NCI-H748 (cell line): ENCODE results near the gene PRCC.

ENCODE experiments used
- DNase-seq: peaks from one replicate; lab custom pipeline; 2025; ENCODE audit not compliant: unreplicated experiment; lab: John Stamatoyannopoulos, UW

Gene PRCC

DNA sequence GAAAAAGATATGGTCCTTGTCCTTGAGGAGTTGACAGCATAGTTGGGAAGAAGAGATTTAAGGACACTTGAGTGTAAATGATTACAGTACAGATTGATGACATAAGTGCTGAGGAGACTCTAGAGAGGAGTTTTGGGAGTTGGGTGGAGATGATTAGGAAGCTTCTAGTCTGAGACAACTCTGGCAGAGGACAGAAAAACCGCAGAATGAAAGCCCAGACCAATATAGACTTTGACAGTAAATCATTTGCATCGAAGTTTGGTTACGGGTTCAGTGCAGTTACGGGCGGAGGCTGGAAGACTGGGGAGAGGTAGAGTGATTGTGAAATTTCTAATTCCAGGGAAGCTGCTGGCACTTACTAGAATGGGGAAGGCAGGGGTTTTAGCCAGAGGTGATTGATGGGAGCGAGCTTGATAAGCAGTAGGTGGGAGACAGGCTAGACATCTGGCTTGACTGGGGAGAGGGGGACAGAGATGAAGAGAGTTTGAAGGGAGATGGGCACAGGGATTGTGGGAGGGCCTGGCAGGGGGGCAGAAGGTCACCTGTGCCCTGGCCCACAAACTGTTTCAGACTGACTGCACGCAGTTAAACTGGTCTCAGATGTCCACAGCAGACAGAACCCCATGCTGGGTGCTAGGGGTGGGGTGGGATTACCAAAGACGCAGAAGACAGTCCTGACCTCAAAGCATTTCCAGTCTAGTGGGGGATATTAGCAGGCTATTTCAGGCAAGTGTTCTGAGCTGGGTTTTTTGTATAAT is 29.2 kb downstream of the PRCC start:
- no peak for DNase-seq

DNA sequence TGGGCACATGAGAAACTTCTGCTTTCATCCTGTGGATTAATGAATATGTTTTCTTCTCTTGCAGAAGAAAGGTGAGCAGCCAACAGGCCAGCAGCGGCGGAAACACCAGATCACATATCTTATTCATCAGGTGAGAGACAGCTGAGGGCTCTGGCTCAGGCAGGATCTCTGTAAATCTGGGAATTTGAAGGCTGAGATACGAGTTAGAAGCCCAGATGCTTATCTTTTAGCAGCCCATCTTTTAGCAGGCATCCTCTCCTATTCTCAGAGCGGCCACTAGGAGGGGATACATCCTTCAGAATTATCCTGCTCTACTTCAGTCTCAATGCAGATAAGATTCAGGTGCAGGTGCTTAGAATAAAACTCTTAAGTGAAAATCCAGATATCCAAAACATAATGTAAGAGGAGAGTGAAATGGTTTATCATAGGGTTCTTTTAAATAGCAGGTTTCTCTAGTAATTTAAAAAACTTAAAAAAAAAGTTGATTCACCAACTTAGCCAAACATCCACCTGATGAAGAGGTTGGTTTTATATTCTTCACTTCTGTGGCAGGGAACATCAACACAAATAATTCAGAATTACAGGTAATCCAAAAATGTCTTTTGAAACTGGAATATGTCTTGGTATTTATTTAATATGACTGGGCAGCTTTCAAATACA is 30.0 kb downstream of the PRCC start:
- peak; percentile 52 for DNase-seq

DNA sequence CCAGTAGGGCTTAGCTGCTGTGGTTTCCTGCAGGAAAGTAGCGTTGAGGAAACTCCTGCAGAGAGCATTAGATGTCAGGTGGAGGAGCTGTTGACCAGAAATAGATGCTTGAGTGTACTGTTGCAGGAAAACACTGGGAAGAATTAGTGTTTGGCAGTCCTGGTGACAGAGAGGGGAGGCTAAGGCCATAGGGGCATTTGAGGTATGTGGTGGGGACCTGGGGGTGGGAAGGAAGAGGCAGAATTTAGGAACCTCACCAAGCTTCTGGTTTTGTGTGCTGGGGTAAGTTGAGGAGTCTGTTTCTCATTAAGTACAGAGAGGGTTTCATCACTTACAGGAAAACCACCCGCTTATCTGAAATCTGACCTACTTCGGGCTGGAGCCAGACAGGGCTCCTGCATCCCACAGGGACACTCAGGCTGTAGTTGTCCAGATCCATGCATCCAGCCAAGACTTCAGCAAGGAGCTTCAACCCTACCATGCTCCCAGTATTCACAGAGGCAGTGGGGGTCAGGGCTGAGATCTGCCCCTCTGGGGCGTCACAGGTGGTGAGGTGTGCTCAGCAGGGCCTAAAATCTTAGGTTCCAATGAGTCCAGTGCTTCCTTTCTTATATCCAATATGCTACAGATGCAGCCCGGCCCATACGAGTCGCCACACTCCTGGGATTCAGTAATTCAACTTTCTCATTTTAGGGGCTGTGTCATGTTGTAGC is 34.2 kb downstream of the PRCC start:
- DNase-seq: no peak

DNA sequence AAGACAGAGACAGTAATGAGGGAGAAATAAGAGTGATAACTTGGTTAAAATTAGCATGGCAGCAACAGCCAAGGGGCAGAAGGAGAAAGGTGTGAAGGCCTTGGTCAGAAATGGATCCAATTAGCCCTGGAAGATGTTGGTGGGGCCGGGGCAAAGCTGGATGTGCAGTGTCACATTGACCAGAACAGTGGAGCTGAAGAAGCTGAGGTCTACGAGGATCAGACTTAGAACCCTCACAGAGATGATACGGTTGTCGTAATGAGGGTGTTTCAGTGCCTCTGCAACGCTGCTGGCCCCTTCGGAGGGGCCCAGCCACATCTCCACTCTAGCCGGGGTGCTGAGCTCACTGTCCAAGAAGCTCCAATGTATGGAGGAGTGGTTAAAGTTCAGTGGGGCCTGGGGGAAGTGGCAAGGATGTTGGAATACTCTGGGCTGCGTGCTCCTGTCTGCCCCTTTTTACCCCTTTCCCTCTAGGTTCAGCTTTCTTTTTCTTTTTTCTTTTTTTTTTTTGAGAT is 35.1 kb downstream of the PRCC start:
- DNase-seq: no peak

DNA sequence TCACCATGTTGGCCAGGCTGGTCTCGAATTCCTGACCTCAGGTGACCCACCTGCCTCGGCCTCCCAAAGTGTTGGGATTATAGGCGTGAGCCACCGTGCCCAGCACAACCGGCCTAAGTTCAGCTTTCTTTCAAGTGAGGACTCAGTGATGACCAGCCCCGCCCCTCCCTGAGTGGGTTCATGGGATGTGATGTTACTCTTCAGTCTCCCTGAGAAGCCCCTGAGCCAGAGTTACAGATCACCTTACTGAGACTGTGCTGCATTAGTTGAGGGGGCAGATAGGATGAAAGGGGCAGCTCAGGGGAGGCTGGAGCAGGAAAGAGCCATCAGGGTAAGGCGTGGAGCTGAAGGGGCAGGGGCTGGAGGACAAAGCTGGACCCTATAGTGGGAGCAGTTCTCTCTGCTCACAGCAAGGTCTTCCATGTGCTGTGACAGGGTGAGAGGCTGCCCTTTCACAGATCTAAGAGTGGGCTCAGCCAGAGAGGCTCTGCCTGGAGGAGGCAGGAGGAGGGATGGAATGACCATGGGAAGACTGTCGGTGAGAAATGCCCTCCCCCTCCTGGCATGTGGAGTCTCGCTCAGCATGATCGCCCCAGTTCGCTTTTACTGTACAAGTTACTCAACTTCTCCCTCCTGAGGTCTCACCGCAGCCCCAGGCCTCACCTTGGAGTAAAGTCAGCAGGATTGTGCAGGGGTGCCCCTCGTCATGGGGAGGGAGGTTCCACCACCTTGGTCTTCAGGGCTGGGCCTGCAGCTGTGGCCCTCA is 35.9 kb downstream of the PRCC start:
- DNase-seq: no peak

DNA sequence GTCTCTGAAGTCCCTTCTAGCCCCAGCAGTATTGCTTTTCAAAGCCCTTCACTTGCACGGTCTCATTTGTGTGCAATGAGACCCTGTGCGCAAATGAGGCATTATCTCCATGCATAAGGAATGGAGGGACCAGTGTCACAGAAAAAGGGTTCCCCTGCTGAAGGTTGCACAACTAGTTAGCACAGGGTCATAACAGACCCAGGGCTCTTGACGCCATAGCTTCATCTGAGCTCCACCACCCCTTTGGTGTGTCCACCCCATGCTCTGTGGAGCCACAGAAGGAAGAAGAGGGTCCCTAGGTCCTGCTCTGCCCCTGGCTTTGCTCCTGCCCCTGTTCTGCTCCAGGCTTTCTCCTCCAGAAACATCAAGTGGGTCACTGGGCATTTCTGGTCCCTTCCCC is 36.7 kb downstream of the PRCC start:
- DNase-seq: no peak

DNA sequence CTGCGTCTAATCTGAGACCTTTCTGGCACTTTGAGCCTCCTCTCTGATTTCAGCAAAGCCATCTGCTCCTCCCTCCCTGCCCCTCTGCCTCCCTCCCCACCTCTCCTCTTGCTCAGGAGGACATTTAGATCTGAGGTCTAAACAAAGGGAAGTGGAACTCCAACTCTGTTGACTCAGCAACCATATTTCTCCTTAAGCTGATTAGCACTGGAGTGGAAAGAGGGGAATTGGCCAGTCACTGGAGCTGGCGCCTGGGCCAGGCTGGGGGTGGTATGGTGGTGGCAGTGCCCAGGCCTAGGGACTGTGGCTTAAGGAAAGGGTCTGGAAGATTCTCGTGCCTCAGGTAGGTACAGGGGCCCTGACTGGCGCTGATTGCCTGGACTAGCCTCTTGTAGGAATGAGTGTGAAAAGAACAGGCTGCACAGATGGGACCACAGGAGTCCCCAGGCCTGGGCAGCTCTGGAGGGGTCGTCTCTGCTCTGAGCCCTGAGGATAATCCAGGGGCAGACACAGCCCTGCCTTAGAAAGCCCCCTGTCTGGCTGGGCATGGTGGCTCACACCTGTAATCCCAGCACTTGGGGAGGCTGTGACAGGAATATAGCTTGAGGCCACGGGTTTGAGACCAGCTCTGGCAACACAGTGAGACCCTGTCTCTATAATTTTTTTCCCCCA is 37.4 kb downstream of the PRCC start:
- DNase-seq: no peak

DNA sequence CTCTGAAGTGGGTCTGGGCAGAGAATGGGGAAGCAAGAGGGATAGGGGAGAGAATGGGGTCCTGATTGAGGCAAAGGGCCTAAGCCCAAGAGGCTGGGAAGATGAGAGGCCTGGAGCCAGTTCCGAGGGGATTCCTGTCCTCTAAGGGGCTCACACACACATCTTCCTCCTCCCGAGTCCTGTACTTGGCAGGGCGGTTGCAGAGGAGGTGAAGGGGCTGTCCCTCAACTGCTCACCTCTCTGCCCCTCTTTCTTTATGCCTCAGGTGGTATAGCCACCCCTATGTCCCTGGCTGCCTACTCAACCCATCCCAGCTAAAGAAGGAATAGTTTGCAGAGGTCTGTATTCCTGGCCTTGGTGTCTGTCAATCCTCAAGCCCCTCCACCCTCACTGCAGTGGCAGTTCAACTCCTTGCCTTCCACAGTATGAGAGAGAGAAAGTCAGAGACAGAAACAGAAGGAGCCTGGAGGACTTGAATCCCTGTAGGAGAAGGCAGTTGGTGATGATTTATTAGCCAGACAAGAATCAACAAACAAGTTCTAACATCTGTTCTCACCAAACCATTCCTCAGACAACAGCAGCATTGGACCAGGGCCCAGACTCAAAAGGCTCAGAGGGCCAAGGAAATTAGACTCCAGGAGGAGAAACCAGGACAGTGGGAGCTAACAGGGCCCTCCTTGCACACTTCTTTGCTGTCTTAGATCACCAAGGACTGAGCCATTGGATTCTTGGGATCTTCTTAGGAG is 38.6 kb downstream of the PRCC start:
- no peak for DNase-seq

DNA sequence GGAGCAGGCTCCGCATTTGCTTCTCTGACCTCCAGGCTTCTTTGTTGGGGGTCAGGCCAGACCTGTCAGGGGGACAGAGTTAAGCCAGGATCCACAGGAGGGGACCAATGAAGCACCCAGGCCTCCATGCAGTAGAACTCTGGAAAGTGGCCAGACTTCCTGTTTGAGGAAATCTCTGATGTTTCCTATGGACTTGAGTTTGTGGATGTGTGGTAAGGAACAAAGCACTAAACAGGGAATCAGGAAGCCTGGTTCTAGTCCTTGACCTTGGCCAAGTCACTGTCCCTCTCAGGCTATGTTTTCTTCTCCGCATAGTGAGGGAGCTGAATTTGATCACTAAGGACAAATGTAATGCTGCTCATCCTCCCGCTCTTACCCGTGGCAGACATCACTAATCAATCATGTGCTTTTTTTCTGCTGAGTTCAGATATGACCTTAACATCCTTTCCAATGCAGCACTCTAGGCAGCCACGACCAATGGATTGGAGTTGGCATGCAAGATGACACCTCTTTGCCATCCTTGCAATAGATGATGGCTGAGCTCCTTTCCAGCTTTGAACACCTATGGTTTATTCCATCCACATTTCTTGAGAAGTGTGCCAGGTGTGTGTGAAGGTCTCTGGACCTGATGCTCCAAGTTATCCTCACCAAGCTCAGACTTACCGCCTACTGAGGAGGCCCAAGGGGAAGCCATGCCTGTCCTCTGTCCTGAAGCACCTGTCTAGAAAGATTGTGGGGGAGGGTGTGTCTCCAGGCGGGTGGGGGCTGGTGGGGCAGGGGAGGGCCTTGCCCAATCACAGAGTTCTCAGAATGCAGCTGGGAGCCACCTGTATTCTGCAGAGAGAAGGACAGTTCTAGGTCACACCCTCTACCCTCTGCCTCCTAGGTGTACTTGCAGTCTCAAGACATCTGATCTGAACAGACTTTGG is 39.4 kb downstream of the PRCC start:
- no peak for DNase-seq

DNA sequence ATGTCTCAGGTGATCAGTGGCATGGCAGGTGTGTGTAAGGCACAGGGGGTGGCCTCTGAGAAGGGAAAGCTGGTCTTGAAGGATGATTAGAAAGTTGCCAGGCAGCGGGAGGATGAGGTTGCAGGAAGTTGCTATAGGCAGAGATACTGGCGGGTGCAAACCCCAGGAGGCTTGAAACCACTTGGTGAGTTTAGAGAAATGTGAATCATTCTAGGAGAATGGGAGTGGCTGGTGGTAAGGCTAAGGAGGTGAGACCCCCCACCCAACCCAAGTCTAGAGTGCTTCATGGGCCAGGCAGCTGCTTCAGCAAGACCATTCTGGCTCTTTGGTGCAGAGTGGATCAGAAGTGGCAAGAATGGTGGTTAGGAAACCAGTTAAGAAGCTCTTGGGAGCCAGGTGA is 40.3 kb downstream of the PRCC start:
- DNase-seq: no peak

DNA sequence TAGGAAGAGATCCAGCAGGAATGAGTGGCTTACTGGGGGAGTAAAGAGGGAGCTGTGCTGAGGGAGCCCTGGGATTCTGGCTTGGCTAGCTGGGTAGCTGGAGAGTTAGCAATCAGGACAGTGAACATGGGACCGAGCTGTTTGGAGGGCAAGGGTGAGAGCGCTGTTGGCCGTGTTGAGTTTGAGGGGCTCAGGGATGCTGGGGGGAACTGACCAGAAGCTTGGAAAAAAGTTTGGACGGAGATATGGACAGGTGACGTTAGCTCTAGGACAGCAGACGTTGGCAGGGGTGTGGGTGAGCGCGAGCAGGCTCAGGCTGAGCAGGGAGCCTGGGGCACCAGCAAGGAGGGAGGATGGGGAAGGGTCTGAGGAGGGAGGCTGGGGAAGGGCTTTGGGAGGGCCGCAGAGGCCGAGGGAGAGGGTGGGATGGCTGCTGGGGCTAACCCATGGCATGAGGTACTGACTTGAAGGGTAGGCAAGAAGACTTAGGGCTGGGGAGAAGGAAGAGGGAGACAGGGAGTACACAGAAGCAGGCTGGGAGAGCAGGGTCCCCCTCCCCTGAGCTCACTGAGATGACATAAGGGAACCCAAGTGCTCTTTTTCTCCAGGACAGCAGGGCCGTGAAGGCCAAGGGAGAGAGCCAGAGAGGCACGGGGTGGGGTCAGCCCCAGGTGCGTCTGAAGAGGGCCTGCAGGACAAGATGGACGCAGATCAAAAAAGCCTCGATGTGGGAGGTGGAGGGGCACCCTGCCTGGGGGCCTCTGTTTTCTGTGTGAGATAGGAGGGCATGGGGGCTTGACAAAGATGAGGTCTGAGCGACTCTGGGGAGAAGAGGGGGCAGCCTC is 41.1 kb downstream of the PRCC start:
- no peak for DNase-seq

DNA sequence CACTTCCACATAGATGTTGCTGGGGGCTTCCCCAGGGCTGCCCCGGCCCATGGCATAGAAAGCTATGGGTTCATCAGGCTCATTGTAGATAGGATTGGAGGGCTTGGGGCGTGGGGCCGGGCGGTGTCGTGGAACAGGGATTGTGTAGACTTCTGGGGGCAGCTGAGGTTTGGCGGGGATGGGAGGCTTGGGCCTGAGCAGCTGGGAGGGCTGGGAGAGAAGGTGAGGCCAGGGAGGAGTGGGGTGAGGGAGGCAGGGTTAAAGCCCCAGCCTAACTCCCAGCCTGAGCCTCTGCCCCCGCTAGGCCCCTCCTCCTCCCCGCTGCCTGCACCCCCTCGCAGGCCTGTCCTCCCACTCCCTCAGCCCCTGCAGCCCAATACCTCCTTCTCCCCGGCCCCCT is 41.9 kb downstream of the PRCC start:
- no peak for DNase-seq

DNA sequence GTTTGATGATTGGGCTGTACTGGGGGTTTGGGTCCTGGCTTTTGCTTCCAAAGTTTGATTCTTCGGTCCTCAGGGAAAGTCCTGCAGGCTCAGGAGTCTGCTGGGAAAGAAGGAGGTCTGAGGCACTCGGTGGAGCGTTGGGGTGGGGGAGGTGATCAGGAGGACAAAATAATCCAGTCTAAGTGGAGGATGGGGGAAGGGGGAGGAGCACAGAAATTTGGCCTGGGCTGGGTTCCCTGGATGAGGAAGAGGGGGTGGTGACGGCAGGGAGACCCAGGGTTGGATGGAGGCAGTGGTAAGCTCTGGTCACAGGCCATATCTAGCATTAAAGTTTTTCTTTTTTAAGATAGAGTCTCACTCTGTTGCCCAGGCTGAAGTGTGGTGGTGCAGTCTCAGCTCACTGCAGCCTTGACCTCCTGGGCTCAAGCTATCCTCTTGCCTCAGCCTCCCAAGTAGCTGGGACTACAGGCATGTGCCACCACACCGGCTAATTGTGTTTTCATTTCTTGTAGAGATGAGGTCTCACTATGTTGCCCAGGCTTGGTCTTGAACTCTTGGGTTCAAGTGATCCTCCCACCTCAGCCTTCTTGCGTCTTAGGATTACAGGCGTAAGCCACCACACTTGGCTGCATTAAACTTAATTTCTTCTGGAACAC is 42.5 kb downstream of the PRCC start:
- no peak for DNase-seq

DNA sequence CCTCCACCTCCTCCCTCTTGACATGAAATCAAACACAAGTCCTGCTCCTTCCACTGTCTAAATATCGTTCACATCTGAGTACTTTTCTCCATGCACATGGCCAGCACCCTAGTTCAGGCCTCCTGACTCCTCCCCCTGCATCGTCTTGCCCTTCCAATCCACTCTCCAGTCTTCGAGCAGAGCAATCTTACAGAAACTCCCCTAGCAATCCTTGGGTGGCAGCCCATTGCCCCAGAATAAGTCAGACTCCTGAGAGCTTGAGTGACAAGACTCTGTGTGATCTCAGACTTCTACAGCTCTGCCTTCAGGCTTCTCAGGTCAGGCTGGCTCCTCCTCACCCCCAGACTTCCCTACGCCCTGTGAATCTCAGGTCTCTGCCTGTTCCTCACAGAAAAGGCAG is 43.8 kb downstream of the PRCC start:
- no peak for DNase-seq

DNA sequence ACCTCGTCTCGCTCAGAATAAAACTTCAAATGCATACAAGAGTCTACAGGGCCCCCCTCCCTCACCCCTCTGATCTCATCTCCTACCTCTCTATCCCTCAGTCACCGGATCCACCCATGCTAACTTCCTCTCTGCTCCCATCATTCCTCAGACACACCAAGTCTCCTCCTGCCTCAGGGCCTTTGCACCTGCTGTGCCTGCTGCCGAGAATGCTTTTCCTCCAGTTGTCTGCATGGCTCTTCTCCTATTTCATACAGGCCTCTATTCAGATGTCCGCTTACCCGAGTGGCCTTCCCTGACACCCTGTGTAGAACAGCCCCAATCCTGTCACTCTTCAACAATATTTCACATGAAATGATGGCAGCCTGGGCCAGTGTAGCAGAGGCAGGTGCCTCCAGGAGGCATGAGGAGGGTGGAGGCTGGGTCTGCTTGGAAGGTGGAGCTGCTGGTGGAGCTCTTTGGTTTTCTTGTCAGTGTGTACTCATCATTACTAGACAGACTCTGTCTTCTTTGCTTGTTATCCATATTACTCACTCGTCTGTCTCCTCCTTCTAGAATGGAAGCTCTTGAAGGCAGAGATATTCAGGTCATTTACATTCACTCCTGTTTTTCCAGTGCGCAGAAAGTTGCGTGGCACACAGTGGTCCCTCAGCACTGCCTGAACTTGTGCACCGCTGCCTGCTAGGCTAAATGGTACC is 45.1 kb downstream of the PRCC start:
- no peak for DNase-seq

DNA sequence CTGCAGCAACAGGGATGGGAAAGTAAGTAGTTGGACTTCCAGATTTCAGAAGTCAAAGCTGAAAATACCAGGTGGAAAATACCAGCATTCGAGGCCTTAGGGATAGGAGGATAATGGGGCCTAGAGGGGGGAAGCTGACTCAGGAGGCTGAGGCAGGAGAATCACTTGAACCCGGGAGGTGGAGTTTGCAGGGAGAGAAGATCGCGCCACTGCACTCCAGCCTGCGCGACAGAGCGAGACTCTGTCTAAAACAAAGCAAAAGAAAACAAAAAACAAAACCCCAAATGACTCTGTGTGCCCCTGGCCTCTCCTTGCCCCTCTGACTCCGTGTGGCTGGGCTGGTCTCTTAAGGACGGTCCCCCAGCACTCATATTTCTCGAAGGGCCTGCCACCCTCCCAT is 46.0 kb downstream of the PRCC start:
- DNase-seq: no peak
